Measurements from ENCODE around the gene FAM24A.

FAM24A gene

DNA sequence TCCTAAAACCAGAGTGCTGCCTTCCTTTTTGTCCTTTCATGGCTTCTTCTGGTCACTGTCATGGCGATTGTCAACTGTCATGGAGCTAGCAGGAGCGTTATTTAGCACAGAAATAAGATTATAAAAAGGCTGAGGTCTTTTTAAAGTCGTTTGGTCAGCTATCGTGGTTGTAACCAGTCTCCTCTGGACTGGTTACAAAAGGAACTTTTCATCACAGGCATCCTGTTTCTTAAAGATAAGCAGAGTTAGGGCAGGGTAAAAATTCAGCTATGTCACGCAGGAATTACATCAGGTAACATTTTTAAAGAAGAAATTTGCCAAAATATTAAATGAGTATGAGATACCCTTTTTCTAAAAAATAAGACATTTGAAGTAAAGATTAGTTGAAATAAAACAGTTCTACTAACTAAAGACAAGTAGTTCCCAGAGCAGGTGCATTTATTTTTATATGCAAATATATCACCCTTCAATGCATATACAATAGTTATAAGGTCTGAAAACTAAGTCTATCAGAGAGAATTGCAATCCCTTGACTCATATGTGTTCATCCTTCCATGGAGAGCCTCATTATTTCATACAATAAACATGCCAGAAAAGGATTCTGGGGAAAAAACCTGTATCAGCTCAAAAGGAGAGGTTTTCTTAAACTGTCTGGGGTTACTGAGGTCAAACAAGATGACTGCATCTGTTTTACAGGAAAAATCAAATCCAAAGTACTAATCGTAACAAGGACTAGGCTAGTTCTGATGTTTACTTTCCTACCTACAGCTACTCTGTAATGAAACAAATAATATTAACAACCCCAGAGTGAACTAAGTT is 20.9 kb downstream of the FAM24A start:
- no peak for DNase-seq

DNA sequence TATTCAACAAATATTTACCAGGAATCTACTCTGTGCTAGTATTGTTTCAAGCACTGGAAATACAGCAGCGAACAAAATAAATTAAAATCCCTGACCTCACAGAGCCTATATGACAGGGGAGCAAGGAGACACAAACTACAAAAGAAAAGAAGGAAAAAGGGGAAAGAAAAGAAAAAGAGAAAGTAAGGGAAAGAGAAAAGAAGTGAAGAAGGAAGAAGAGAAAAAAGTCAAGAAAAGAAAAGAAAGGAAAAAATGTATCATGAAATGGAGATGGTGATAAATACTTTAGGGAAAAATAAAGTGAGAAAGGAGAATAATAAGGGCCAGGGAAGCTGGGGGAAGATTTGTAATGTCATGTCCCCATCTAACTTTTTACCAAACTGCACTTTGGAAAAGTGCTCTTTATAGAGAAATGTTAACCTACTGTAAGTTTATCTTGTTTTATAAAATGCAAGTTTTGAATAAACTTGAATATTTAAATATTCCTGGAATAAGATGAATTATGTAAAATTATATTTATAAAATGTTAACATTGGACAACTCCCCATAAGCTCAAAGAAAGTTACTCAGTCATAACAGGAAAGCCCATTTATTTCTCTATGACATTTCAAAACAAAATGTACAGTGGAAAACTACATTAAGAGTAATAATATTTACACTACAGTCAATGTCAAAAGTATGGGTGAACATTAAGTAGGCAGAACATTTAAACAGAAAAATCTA is 28.9 kb downstream of the FAM24A start:
- DNase-seq = no peak

DNA sequence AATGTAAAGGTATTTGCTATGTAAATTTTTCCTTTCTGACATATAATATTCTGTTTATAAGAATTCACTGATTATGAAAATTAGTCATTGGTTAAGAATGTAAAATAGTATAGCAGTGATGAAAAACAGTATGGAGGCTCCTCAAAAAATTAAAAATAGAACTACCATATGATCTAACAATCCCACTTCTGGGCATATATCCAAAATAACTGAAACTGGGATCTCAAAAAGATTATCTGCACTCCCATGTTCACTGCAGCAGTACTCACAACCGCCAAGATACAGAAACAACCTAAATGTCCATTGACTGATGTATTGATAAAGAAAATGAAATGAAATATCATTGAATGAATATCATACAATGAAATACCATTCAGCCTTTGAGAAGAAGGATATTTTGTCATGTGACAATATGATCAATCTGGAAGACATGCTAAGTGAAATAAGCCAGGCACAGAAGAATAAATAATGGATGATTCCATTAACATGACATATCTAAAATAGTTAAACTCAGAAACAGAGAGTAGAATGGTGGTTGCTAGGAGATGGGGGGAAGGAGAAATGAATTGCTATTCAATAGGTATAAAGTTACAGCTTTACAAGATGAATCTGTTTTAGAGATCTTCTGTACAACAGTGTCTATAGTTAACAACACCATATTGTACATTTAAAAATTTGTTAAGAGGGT is 29.6 kb downstream of the FAM24A start:
- DNase-seq = no peak

DNA sequence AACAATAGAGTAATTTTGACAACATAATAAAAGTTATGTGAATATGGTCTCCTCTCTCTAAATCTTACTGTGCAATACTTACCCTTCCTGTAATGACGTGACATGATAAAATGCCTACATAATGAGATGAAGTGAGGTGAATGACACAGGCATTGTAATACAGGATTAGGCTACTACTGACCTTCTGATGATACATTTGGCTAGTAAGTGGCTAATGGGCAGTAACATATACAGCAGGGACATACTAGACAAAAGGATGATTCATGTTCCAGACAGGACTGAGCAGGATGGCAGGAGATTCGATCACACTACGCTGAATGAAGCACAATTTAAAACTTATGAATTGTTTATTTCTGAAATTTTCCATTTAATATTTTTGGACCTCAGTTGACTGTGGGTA is 38.9 kb downstream of the FAM24A start:
- no peak for DNase-seq

DNA sequence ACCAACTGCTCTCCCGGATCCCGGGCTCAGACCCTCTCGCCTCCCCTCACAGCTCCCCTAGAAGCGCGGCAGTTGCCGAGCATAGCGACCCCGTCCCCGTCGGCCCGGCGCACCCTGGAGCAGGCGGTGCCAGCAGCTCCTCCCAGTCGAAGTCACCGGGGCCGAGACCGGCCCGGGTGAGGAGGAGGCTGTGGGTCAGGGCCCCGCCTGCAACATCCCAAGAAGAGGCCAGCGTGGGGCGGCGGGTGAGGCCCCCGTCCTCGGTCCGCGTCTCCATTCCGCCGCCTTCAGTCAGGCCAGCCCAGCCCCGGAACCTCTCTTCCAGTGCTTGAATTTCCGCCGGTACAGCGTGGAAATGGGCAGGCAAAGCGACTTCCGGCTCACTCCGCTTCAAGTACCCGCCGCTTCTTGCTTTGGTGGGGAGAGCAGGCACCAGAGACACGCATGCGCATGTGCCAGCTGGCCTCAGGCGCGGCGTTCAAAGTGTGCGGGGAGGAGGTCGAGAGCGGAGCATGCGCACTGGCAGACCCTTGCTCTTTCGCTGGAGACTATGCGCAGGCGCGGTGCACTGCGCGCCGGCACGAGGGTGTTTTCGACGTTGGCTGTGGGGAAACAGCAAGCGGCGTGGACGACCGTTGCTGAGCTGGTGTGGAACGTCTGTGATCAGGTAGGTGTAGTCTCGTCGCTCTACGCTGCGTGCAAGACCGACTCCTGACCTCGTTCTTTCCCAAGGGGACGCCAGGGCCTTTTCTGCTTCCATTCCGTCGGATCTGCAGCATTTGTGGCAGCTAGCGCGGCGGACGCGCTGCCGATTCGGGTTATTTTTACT is 43.7 kb downstream of the FAM24A start, which contains the start of gene C10orf88:
C10orf88 (minus strand) TSS at position 326 of the 829 bp plus-strand sequence; CDS start at position 277, 49 bp downstream.
- DNase-seq = peak; percentile 91

DNA sequence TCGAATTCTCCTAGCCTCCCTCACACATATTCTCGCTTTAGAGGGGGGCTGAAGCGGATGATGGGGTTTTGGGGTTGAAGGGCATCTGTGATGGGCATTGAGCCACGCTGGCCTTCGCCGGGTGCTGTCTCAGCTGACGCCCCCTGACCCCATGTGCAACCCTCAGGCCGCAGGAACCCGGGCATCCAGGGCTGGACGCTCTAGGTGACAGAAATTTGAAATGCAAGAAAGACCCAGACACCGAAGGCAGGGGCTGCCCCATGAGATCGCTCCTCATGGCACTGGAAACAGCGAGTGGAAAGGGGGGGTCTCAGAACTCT is 44.3 kb downstream of the FAM24A start:
- no peak for DNase-seq

DNA sequence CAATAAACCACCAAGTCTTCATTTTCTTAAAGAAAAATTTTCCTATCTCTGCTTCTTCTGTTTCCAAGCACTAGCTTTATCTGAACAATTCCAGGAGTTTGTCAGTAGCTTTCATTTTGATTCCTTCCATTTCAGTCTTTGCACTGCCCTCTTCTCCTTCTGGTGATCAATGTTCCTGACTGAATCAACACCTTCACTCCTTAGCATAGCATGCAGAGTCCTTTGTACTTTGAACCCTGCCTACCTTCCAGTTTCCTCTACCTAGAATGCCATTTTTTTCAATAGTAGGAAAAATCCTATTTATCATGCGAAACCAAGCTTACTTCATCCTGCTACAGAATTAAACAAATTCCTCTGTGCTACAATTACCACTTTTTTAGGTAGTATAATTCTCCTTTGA is 45.5 kb downstream of the FAM24A start:
- DNase-seq = no peak

DNA sequence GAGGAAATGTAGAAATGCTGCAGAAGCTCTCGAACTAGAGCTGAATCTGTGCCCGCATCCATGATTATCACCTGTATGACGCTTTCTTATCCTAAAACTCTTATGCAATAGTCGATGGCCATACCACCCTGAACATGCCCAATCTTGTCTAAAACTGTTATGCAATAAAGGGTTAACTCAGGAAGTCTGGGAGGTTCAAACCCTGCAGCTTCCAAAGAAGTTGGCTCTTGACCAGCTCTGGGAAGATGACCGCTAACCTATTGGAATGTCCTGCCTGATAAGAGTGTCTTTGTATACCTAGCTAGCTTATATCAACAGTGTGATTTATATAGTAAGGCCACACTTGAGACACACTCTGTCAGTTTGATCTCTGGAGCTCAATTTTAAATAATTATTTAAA is 47.1 kb downstream of the FAM24A start:
- no peak for DNase-seq

DNA sequence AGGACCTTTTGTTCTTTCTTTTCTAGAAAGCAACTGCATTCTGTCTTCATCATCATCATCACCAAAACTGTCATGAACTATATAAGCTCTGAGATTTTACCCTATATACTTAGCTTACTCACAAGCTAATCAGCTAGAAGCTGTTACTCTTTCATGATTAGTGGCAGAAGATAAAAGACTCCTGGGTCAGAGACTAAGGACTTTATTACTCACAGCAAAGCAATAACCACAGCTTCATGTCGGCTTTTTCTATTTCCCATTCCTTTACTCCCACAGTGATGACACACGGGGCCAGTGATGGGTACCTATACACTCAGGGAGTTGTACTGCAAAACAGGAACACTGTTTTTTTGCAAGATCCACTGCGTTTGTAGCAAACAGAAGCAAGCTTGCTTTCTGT is 52.0 kb downstream of the FAM24A start:
- no peak for DNase-seq
